Activated CD4-positive, alpha-beta memory T cell treated with anti-CD3 and anti-CD28 coated beads for 36 hours (primary cell): Measurements from ENCODE around the gene ZNF296. TPM values are rescaled to one million over a fixed set of nuclear protein-coding genes. Genes with fewer than 3 reads are reported as not detected.
A peak's percentile ranks its signal among the peaks of the same experiment; 100 is the strongest.

Experiments used
- CTCF ChIA-PET: fragments of 350-600 bp; sonication (Branson Sonifier 250); formaldehyde crosslinking; loops from one replicate; lab custom pipeline; 2021; ENCODE audit warnings: antibody characterized with exemption, inconsistent platforms; lab: Charles Lee
- POLR2A ChIA-PET: fragments of 350-600 bp; sonication (Branson Sonifier 250); formaldehyde crosslinking; loops from one replicate; lab custom pipeline; 2021; ENCODE audit warnings: antibody characterized with exemption; lab: Charles Lee
- DNase-seq: peaks from one replicate; pipeline ENCODE4 v3.0.0-alpha.2; 2020
- H3K27ac Mint-ChIP-seq: one replicate; pipeline ENCODE4 v1.8.0; 2021; ENCODE audit warnings: mixed read lengths
- H3K27me3 Mint-ChIP-seq: one replicate; pipeline ENCODE4 v1.8.0; 2021; ENCODE audit warnings: mixed read lengths
- H3K36me3 Mint-ChIP-seq: one replicate; pipeline ENCODE4 v1.8.0; 2021; ENCODE audit warnings: mixed read lengths
- H3K4me1 Mint-ChIP-seq: one replicate; pipeline ENCODE4 v1.8.0; 2021; ENCODE audit warnings: low read depth, mixed read lengths
- H3K4me3 Mint-ChIP-seq: one replicate; pipeline ENCODE4 v1.8.0; 2021; ENCODE audit warnings: mild to moderate bottlenecking, mixed read lengths
- H3K9me3 Mint-ChIP-seq: one replicate; pipeline ENCODE4 v1.8.0; 2021; ENCODE audit warnings: mixed read lengths
- intact Hi-C: fragments of 100-400 bp; cut with micrococcal nuclease; formaldehyde crosslinking; loops from one replicate; pipeline ENCODE4 v1.15.1; 2023
- total RNA-seq, 2 experiments: library from RNA; stranded (reverse); gene quantifications; one replicate each; pipeline ENCODE4 v1.2.3, GENCODE V29; 2021

Gene ZNF296
- total RNA-seq, 2 experiments from 2014 or later, result 3.2 to 3.6 TPM

DNA sequence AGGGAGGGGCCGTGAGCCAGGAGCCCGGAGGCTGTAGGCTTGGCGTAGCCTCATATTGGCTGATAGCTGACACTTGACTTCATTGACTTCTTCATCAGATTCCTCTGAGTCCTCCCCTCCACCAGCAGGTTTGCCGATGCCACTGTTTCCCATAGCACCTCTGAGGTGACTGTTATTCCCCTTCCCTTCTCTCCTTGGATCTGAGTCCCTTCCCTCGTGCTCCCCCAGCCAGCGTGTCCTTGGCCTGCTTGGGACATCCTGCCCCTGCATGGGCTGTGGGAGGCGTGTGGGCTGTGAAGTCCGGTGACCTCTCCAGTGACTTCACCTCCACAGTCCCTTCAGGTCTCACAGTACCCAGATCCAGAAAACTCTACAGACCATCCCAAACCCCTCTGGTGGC, 25.5 kb upstream of the ZNF296 start:
- Mint-ChIP-seq H3K27me3 (no peaks in the 10 kb centered on the region), H3K9me3 (no peaks in the 10 kb centered on the region), H3K4me1 (peaks cover 45% of the 10 kb centered on the region), H3K27ac (no peak overlapping the region), H3K4me3 (no peak overlapping the region), H3K36me3 (no peaks in the 10 kb centered on the region)
- intact Hi-C loops, result no loop called here
- ChIA-PET CTCF (interaction anchor here (1.2 kb wide), 1 partner anchor 10 kb away, joined by 4 read pairs; no protein-coding TSS in a partner anchor), POLR2A (interaction anchor here (1.4 kb wide), 1 partner anchor 9 kb away, joined by 4 read pairs; the partner anchor contains the start of gene PPP1R37)
- no peak for DNase-seq

GRCh38 chr19:45100846-45101252, 24.6 kb upstream of the ZNF296 start:
- Mint-ChIP-seq H3K36me3 (no peaks in the 10 kb centered on the region), H3K9me3 (no peaks in the 10 kb centered on the region), H3K27me3 (no peaks in the 10 kb centered on the region), H3K4me3 (no peak overlapping the region), H3K4me1 (peaks cover 54% of the 10 kb centered on the region), H3K27ac (no peak overlapping the region)
- intact Hi-C loops, result no loop called here
- ChIA-PET CTCF (no interaction called here), POLR2A (interaction anchor here (1.4 kb wide), 1 partner anchor 8 kb away, joined by 4 read pairs; the partner anchor contains the start of gene PPP1R37)
- no peak for DNase-seq

GRCh38 chr19:45100201-45100600, 23.9 kb upstream of the ZNF296 start:
- ChIA-PET CTCF (interaction anchor here (0.6 kb wide), 1 partner anchor 470 kb away, joined by 4 read pairs; no protein-coding TSS in a partner anchor), POLR2A (no interaction called here)
- H3K36me3 Mint-ChIP-seq, result no peaks in the 10 kb centered on the region
- peaks cover 57% of the 10 kb centered on the region for H3K4me1 Mint-ChIP-seq
- intact Hi-C loops, result no loop called here
- H3K4me3 Mint-ChIP-seq, result no peak overlapping the region
- no peak overlapping the region for H3K27ac Mint-ChIP-seq
- no peak for DNase-seq
- no peaks in the 10 kb centered on the region for H3K9me3 Mint-ChIP-seq
- H3K27me3 Mint-ChIP-seq, result no peaks in the 10 kb centered on the region

DNA sequence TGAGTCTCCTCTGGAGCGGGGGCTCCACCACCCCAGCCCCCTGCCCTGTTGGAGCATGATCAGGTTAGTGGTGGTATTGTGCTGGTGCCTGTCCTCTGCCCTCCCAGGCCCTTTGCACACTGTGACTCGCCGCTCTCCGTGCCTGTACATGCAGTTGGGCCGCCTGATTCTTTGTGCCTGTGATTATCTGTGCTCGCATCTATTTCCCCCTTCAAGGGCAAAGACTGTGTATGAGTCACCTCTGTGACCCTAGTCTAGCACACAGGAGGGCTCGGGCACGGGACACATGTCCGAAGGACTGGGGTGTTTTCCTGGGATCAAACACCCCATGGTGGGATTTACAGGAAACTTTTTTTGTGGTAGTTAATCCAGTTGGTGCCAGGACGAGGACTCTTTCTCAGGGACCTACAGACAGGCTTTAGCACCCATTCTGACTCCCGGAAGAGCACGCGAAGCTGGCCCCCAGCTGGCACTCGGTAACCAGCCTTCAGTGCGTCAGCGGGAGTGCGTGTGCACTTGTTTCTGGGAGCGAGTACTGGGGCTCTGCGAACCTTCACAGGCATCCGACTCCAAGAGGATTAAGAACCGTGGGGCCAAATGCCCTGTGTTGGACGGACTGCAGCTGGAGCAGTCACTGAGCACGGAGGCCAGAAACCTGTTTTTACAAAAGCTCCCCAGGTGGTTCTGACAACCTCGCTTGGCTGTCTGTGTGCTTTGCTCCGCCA, 23.4 kb upstream of the ZNF296 start:
- H3K4me1 Mint-ChIP-seq, result peaks cover 57% of the 10 kb centered on the region
- intact Hi-C loops, result no loop called here
- no peaks in the 10 kb centered on the region for H3K9me3 Mint-ChIP-seq
- H3K27me3 Mint-ChIP-seq, result no peaks in the 10 kb centered on the region
- CTCF ChIA-PET, result interaction anchor here (0.6 to 1.5 kb wide), 2 partner anchors 26 to 471 kb away, joined by 4 read pairs; no protein-coding TSS in a partner anchor
- POLR2A ChIA-PET, result no interaction called here
- DNase-seq, result no peak
- no peak overlapping the region for H3K4me3 Mint-ChIP-seq
- no peak overlapping the region for H3K27ac Mint-ChIP-seq
- no peaks in the 10 kb centered on the region for H3K36me3 Mint-ChIP-seq

DNA sequence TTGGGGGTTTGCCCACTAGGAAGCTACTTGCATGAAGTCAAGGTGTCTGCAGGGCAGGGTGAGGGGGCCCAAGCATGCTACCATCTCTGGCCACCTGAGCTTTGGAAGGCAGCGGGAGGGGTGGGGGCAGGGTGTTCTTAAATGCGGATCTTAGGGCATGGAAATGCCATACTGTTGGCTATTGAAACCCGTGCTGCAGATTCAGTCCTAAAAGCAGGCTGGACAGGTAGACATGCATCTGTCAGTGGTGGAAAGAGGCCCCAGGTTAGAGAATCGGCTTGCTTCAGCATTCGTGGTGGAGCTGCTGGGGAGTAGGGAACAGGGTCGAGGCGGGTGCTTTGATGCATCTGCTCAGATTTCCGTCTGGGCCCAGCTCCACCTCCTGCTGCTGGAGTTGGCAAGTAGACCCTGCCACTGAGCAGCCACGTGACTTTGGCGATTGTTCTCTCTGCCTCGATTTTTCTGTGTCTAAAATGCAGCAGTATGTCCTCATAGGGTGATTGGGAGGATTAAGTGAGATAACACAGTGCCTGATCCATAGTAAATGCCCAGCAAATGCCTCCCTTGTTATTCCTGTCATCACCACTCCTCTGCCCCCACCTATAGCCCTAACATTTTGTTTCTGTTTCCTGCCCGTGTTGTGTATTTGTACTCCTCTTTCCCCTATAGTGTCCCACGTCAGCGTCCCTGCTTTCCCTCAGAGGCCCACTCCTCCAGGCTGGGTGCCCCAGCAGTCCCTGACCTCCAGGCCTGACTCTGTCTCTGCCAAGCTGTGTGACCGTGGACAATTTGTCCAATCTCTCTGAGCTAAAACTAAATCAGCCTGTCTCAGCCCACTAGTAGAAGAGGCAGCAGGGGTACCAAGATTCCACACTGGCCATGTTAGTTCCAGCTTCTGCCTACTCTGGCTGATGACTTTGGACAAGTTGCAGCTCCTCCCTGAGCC, 22.5 kb upstream of the ZNF296 start:
- Mint-ChIP-seq H3K4me3 (no peak overlapping the region), H3K4me1 (peaks cover 57% of the 10 kb centered on the region), H3K27me3 (no peaks in the 10 kb centered on the region), H3K36me3 (no peaks in the 10 kb centered on the region), H3K9me3 (no peaks in the 10 kb centered on the region), H3K27ac (no peak overlapping the region)
- intact Hi-C loops, result no loop called here
- CTCF ChIA-PET, result interaction anchor here (0.8 to 1.5 kb wide), 2 partner anchors 27 to 39 kb away, joined by 3 to 4 read pairs; no protein-coding TSS in a partner anchor
- POLR2A ChIA-PET, result no interaction called here
- no peak for DNase-seq

DNA sequence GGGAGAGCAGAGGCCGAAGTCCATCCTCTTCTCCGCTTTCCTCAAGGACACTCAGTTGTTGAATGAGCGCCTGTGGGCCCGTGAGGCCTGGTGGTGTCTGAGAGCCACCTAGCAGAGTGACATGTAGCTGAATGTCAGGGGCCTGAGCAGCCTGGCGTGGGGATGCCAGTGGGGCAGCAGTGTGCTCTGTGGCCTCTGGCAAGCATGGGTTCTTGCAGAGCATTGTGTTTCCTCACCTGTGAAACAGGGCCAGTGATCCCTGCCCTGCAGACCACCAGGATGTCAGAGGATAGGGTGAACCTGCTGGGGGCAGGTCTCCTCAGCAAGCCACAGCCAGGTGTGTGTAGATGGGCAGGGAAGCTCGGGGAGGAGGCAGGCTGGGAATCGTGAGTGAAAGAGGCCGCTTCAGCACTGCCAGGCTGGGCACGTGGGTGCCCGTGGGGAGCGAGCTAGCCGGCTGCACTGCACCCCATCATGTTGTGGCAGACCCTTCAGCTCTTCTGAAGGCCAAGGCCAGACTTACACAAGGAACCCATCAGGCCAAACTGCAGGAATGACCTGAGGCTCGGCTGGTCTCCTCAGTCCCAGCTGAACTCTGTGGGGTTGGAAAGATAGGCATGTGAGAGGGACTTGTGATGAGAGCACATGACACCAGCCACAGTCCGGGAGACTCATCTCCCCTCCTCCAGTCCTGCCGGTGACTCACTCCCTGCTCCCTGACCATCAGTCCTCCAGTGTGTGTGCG, 21.7 kb upstream of the ZNF296 start:
- POLR2A ChIA-PET, result no interaction called here
- Mint-ChIP-seq H3K4me1 (peaks cover 55% of the 10 kb centered on the region), H3K36me3 (no peaks in the 10 kb centered on the region)

GRCh38 chr19:45097450-45097775, 21.1 kb upstream of the ZNF296 start:
- ChIA-PET POLR2A (no interaction called here), CTCF (no interaction called here)
- Mint-ChIP-seq H3K36me3 (no peaks in the 10 kb centered on the region), H3K4me3 (no peak overlapping the region), H3K27me3 (no peaks in the 10 kb centered on the region), H3K4me1 (peaks cover 50% of the 10 kb centered on the region), H3K27ac (no peak overlapping the region), H3K9me3 (no peaks in the 10 kb centered on the region)
- intact Hi-C loops, result no loop called here
- DNase-seq, result no peak

More for the DNA sequence above, 21.7 kb upstream of the ZNF296 start:
- Mint-ChIP-seq H3K27me3 (no peaks in the 10 kb centered on the region), H3K27ac (no peak overlapping the region), H3K9me3 (no peaks in the 10 kb centered on the region), H3K4me3 (no peak overlapping the region)
- no peak for DNase-seq
- CTCF ChIA-PET, result interaction anchor here (0.8 to 1.5 kb wide), 2 partner anchors 27 to 38 kb away, joined by 3 to 4 read pairs; no protein-coding TSS in a partner anchor
- intact Hi-C loops, result no loop called here

GRCh38 chr19:45096700-45097099, 20.4 kb upstream of the ZNF296 start:
- CTCF ChIA-PET, result no interaction called here
- no peak overlapping the region for H3K4me3 Mint-ChIP-seq
- H3K27me3 Mint-ChIP-seq, result no peaks in the 10 kb centered on the region
- intact Hi-C loops, result no loop called here
- H3K36me3 Mint-ChIP-seq, result peaks cover 2% of the 10 kb centered on the region
- H3K4me1 Mint-ChIP-seq, result peaks cover 46% of the 10 kb centered on the region
- no peak overlapping the region for H3K27ac Mint-ChIP-seq
- no peak for DNase-seq
- no peaks in the 10 kb centered on the region for H3K9me3 Mint-ChIP-seq
- POLR2A ChIA-PET, result no interaction called here

DNA sequence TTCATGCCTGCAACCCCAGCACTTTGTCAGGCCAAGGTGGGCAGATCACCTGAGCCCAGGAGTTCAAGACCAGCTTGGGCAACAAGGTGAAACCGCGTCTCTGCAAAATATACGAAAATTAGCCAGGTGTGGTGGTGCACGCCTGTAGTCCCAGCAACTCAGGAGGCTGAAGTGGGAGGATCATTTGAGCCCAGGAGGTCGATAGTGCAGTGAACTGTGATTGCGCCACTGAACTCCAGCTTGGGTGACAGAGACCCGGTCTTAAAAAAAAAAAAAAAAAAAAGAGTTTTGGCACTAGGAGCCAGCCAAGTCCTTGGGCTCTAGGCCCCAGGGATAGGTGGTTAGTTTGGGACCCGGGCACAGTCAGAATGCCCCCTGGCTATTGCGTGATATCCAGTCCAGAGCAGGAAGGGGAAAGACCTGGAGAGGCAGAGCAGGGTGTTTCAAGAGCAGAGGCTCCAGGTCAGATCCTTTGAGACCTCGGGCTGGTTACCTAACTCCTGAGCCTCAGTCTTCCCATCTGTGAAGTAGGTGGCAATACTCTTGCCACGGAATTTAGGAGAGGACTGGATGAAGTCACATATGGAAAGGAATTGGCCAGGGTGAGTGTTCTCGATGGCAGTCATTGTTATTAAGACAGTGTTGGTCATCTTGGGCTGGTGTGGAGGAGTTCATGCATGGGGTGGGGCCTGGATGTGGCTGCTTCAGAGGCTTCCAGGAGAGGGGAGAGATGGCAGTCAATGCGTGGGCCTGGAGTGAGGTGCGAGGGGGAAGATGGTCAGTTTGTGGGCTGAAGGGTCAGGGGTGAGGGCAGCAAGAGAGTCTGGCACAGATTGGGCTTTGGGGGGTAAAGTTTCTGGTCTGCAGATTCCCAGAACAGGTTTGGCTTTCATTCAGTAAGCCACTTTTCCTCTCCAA, 19.5 kb upstream of the ZNF296 start:
- Mint-ChIP-seq H3K4me3 (no peak overlapping the region), H3K9me3 (no peaks in the 10 kb centered on the region), H3K27ac (no peak overlapping the region), H3K36me3 (peaks cover 8% of the 10 kb centered on the region), H3K27me3 (no peaks in the 10 kb centered on the region), H3K4me1 (peaks cover 49% of the 10 kb centered on the region)
- intact Hi-C loops, result no loop called here
- ChIA-PET CTCF (no interaction called here), POLR2A (no interaction called here)
- DNase-seq, result no peak

DNA sequence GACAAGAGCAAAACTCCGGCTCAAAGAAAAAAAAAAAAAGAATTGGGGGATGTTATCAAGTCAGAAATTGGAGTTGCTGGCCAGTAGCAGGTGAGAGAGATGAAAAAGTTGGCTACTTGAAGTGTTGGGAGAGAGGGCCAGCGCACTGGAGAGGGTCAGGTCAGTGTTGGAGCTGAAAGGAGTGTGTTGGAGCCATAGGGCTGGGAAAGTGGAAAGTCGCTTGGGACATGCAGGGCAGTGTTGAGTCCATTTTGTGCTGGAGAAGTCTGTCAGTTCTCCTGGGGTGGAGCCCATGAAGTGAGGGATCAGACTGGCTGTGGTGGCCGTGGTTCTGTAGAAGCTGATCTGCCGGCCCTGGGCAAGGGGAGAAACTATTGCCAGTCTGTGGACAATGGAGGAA, 18.4 kb upstream of the ZNF296 start:
- Mint-ChIP-seq H3K4me1 (peaks cover 49% of the 10 kb centered on the region), H3K36me3 (peaks cover 13% of the 10 kb centered on the region), H3K27ac (no peak overlapping the region), H3K9me3 (no peaks in the 10 kb centered on the region), H3K27me3 (no peaks in the 10 kb centered on the region), H3K4me3 (peak overlapping the region; percentile 86)
- ChIA-PET CTCF (no interaction called here), POLR2A (no interaction called here)
- intact Hi-C loops, result loop anchor here (5.0 kb wide), 1 partner anchor 137 kb away; the partner anchor contains the start of gene CLPTM1
- no peak for DNase-seq

- CTCF ChIA-PET, result no interaction called here
- peaks cover 14% of the 10 kb centered on the region for H3K36me3 Mint-ChIP-seq
- intact Hi-C loops, result loop anchor here (5.0 kb wide), 1 partner anchor 137 kb away; the partner anchor contains the start of gene CLPTM1
- DNase-seq, result no peak
- POLR2A ChIA-PET, result no interaction called here
- no peaks in the 10 kb centered on the region for H3K27me3 Mint-ChIP-seq
- H3K27ac Mint-ChIP-seq, result no peak overlapping the region
- H3K9me3 Mint-ChIP-seq, result no peaks in the 10 kb centered on the region
- peaks cover 49% of the 10 kb centered on the region for H3K4me1 Mint-ChIP-seq
- peak overlapping the region; percentile 86 for H3K4me3 Mint-ChIP-seq
These were observed 17.9 kb upstream of the ZNF296 start for GRCh38 chr19:45094137-45094536.
